ENCODE measurements around the gene MFSD1.

MFSD1 gene

DNA sequence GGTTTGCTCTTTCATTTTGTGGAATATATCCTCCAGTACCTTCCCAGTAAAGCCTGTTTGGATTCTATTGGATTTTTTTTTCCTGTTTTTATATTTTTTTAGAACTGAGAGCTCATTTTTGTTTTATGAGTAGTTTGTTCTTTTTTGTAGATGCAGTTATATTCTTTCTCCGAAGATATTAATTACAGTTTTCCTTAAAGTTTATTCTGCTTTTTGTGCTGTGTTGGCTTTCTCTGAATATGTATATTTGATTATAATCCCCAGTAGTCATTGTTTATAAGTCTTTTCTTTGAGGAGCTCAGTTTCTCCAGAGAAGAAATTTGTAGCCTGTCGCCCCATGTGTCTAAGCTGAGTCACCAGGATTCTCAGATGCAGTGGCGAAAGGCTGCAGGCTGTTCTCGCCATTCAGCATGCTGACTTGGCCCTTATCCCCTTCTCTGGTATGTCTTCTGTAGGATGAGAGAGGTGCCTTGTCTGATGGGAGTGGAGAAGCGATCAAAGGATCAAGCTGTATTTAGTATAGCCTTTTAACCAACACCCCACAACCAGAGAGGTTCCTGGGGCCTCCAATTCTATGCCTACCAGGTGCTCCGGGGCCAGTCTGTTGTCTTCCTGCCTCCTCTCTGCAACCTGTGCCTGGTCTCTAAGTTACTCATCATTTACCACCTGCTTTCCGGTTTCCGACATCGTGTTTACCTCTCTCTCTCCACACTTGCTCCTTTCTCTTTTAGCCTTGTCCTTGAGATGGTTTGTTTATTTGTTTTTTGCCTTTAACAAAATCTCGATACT lies 31.7 kb upstream of the MFSD1 start:
- no peak overlapping the region for H3K4me3 ChIP-seq (ENCODE audit: low read depth, low read length)
- H3K4me1 ChIP-seq (ENCODE audit: control insufficient read depth, insufficient read depth, low read length), result peaks cover 9% of the 10 kb centered on the region
- H3K27me3 ChIP-seq (ENCODE audit: control insufficient read depth, insufficient read depth, low read length), result no peaks in the 10 kb centered on the region
- no peaks in the 10 kb centered on the region for H3K9me3 ChIP-seq (ENCODE audit: control insufficient read depth, insufficient read depth, low read length)
- no peak overlapping the region for H3K9ac ChIP-seq (ENCODE audit: low read depth, low read length)
- H3K36me3 ChIP-seq (ENCODE audit: control insufficient read depth, insufficient read depth, low read length), result no peaks in the 10 kb centered on the region

DNA sequence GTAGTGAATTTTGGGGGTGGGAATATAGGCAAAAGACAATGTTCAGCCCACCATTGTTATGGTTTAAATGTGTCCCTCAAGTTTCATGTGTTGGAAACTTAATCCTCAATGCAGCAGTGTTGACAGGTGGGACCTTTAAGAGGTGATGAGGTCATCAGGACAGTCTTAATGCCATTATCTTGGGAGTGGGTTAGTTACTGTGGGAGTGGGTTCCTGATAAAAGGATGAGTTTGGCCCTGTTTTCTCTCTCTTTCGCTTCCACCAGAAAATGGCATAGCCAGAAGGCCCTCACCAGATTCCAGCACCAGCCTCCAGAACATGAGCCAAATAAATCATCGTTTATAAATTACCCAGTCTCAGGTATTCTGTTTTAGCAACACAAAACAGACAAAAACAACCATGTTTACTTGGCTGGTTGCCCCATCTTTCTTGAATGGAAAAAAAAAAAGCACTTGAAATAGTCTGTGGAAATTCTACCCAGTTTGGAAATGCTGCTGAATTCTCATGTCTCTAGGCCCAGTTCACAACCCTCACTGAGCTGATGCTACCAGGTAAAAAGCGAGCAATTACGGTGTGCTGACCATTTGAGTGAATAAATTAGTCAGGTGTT lies 31.0 kb upstream of the MFSD1 start:
- Histone ChIP-seq H3K27me3 (ENCODE audit: control insufficient read depth, insufficient read depth, low read length) (no peaks in the 10 kb centered on the region), H3K4me3 (ENCODE audit: low read depth, low read length) (no peak overlapping the region), H3K9me3 (ENCODE audit: control insufficient read depth, insufficient read depth, low read length) (no peaks in the 10 kb centered on the region), H3K4me1 (ENCODE audit: control insufficient read depth, insufficient read depth, low read length) (peaks cover 9% of the 10 kb centered on the region), H3K36me3 (ENCODE audit: control insufficient read depth, insufficient read depth, low read length) (no peaks in the 10 kb centered on the region), H3K9ac (ENCODE audit: low read depth, low read length) (no peak overlapping the region)

DNA sequence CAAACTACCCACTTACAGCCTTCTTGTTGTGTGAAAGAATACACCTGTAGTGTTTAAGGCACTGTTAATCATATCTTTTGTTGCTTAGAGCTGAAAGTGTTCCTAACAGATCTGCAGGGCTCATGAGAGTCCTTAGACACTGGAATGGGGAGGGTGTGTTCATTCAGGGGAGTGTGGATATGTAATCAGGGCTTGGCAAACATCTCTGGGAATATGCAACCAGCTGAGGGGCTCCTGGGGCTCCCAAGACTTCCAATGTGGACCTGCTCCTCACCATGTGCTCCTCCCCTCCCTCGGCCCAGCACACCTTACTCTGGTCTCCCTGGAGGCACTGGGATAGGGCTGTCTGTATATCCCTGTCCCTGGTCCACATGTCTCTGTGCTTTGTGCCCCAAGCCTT lies 30.3 kb upstream of the MFSD1 start:
- H3K9me3 ChIP-seq (ENCODE audit: control insufficient read depth, insufficient read depth, low read length), result no peaks in the 10 kb centered on the region
- no peaks in the 10 kb centered on the region for H3K27me3 ChIP-seq (ENCODE audit: control insufficient read depth, insufficient read depth, low read length)
- no peak overlapping the region for H3K4me3 ChIP-seq (ENCODE audit: low read depth, low read length)
- no peaks in the 10 kb centered on the region for H3K36me3 ChIP-seq (ENCODE audit: control insufficient read depth, insufficient read depth, low read length)
- H3K9ac ChIP-seq (ENCODE audit: low read depth, low read length), result no peak overlapping the region
- H3K4me1 ChIP-seq (ENCODE audit: control insufficient read depth, insufficient read depth, low read length), result peaks cover 9% of the 10 kb centered on the region

DNA sequence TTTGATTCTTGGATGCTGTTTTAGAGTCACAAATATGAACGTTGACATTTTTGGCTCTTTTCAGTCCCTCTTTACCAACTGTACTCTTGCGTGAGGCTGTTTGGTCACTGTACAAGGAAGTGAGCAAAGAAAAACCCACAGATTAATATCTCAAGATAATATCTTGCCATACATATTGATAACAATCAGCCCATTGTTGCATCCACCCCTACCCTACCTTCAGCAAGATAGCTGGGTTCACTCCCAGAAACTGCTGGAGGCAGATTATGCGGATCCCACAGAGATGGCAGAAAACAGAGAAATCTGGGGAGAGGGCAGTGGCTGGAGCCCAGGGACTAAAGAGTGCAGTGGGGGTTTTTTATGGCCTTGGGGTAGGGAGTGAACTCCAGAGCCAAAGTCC lies 29.9 kb upstream of the MFSD1 start:
- Histone ChIP-seq H3K36me3 (ENCODE audit: control insufficient read depth, insufficient read depth, low read length) (no peaks in the 10 kb centered on the region), H3K9me3 (ENCODE audit: control insufficient read depth, insufficient read depth, low read length) (no peaks in the 10 kb centered on the region), H3K27me3 (ENCODE audit: control insufficient read depth, insufficient read depth, low read length) (no peaks in the 10 kb centered on the region), H3K4me3 (ENCODE audit: low read depth, low read length) (no peak overlapping the region), H3K4me1 (ENCODE audit: control insufficient read depth, insufficient read depth, low read length) (peaks cover 9% of the 10 kb centered on the region), H3K9ac (ENCODE audit: low read depth, low read length) (no peak overlapping the region)

DNA sequence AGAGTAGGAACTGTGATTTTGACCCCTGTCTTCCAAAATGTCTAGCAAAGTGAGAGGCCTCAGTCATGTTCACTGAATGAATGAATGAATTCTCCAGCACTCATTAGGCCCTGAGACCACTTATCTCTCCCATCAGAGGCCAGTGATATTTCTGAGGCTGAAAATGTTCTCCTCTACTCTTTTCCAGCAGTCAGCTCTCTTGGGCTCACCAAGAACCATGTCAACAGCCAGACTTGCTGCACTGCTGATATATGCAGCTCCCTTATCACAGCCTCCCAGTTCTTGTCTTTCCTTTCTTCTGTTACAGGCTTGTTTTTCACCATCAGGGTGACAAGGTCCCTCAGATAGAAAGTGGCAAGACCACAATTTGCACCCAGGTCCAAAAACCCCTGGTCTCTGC lies 28.7 kb upstream of the MFSD1 start:
- no peak overlapping the region for H3K9ac ChIP-seq (ENCODE audit: low read depth, low read length)
- H3K9me3 ChIP-seq (ENCODE audit: control insufficient read depth, insufficient read depth, low read length), result no peaks in the 10 kb centered on the region
- no peaks in the 10 kb centered on the region for H3K36me3 ChIP-seq (ENCODE audit: control insufficient read depth, insufficient read depth, low read length)
- no peaks in the 10 kb centered on the region for H3K27me3 ChIP-seq (ENCODE audit: control insufficient read depth, insufficient read depth, low read length)
- H3K4me3 ChIP-seq (ENCODE audit: low read depth, low read length), result no peak overlapping the region
- peaks cover 6% of the 10 kb centered on the region for H3K4me1 ChIP-seq (ENCODE audit: control insufficient read depth, insufficient read depth, low read length)

DNA sequence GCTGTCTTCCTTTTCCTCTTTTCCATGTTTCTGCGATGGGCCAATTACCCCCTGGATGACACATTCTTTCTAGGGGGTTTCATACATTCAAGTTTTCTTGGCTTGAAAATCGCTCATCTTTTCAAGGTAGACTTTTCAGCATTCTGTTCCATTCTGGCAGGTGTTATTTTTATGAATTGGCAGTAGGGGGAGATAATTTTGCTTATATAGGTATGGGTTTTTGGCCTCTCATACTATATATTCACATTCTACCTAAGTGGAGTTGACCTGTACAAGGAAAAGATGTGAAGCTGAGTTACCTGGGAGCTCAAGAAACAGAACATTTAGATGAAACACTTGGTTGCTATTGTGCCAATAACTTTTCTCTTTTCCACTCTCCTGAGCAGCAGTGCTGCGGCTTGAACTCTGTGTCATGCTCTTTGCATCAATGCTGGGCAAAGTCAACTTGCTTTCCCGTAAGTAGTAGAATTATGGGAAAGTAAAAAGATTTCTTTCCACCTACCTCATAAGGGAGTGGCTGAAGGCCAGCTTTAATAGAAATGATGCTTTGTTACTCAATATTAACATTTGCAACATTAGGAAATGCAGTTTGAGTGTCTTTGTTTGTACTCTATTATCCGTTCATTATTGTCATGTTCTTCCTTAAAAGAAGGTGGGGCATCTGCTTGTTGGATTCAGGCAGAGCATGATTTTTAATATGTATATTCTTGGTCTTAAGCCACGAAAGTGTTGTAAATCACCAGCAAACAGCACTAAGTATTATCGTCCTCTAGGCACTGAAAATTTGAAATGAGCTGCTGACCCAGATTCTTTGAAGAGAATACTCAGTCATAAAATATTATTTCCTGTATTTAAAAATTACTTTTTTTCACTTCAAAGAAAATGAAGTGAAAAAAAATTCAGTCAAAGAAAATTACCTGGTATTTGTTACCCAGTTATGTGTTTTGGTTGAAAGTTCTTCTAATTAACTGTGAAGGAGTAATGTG lies 27.7 kb upstream of the MFSD1 start:
- Histone ChIP-seq H3K27me3 (ENCODE audit: control insufficient read depth, insufficient read depth, low read length) (no peaks in the 10 kb centered on the region), H3K9ac (ENCODE audit: low read depth, low read length) (no peak overlapping the region), H3K9me3 (ENCODE audit: control insufficient read depth, insufficient read depth, low read length) (no peaks in the 10 kb centered on the region), H3K4me1 (ENCODE audit: control insufficient read depth, insufficient read depth, low read length) (no peaks in the 10 kb centered on the region), H3K4me3 (ENCODE audit: low read depth, low read length) (no peak overlapping the region), H3K36me3 (ENCODE audit: control insufficient read depth, insufficient read depth, low read length) (no peaks in the 10 kb centered on the region)

DNA sequence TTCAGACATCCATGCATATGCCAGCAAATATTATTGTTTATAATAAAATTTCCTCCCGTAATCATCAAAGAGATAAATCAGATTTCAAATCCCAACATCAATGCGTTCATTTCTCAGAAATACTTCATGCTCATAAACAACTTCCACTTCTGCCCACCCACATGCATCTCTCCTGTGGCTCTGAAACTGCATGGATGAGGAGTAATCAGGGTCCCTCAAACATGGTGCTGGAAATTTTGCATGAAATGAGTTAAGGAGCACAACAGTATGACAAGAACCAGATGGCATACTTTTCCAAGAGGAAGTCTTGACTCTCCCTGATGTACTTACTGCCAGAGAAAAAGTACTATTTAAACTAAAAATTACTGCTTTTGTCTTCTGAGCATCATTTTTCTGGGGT lies 26.9 kb upstream of the MFSD1 start:
- H3K27me3 ChIP-seq (ENCODE audit: control insufficient read depth, insufficient read depth, low read length), result no peaks in the 10 kb centered on the region
- H3K4me3 ChIP-seq (ENCODE audit: low read depth, low read length), result no peak overlapping the region
- no peaks in the 10 kb centered on the region for H3K9me3 ChIP-seq (ENCODE audit: control insufficient read depth, insufficient read depth, low read length)
- no peaks in the 10 kb centered on the region for H3K4me1 ChIP-seq (ENCODE audit: control insufficient read depth, insufficient read depth, low read length)
- no peaks in the 10 kb centered on the region for H3K36me3 ChIP-seq (ENCODE audit: control insufficient read depth, insufficient read depth, low read length)
- H3K9ac ChIP-seq (ENCODE audit: low read depth, low read length), result no peak overlapping the region

DNA sequence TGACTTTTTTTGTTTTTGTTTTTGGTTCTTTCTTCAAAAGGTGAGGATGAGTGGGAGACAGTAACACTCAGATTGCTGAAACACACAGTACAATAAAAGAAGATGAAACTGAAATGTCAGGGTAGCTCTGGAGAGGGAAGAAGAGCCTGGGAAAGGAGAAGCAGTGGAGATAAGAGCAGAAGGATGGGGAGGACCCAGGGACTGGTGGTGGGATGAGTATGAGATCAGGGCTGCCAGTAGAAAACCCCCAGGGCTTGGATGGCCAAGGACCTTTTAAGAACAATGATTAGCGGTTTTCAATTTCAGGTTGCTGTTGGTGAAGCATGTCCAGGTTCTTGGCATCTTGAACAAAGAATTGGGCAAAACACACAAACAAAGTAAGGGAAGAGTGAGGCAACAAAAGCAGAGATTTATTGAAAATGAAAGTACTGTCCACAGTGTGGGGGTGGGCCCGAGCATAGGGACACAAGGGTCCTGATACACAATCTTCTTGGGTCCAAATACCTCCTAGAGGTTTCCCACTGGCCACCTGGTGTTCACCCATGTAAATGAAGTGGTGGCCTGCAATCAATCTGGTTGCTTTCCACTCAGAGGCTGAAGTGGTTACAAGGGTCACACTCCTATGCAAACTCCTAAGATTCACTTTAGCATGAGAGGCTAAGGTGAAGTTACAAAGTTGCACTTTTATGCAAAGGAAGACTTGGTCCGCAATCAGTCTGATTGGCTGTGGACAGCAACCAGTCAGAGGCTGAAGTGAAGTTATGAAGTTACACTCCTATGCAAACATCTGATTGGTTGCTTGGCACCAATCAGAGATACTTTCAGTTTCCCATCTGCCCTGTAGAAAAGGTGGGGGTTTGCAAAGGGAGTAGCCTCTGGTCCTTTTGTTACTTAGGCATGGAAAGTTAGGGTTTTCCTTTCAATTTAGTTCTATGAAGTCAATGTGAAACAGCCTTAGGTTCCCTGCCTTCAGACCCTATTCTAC lies 26.1 kb upstream of the MFSD1 start:
- no peaks in the 10 kb centered on the region for H3K9me3 ChIP-seq (ENCODE audit: control insufficient read depth, insufficient read depth, low read length)
- no peak overlapping the region for H3K4me3 ChIP-seq (ENCODE audit: low read depth, low read length)
- no peaks in the 10 kb centered on the region for H3K36me3 ChIP-seq (ENCODE audit: control insufficient read depth, insufficient read depth, low read length)
- H3K4me1 ChIP-seq (ENCODE audit: control insufficient read depth, insufficient read depth, low read length), result no peaks in the 10 kb centered on the region
- no peaks in the 10 kb centered on the region for H3K27me3 ChIP-seq (ENCODE audit: control insufficient read depth, insufficient read depth, low read length)
- no peak overlapping the region for H3K9ac ChIP-seq (ENCODE audit: low read depth, low read length)

DNA sequence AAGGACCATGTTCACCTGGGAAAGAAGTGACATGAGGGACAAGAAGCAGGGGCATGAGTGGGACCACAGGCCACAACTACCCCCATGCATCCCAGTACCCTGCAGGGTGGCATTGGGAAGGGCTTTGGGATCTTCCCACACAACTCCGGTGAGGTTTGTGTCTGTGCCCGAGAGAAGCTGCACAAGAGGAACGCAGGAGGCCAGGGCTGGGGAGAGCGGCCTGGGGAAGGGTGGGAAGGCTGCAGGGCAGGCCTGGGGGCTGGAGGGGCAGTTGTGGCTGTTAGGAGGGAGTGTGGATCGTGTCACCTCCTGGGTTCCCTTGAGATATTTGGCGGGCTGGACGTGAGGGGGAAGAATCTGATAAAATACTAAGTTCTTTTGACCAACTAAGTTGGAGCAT lies 25.3 kb upstream of the MFSD1 start:
- Histone ChIP-seq H3K27me3 (ENCODE audit: control insufficient read depth, insufficient read depth, low read length) (no peaks in the 10 kb centered on the region), H3K4me3 (ENCODE audit: low read depth, low read length) (no peak overlapping the region), H3K36me3 (ENCODE audit: control insufficient read depth, insufficient read depth, low read length) (no peaks in the 10 kb centered on the region), H3K9ac (ENCODE audit: low read depth, low read length) (no peak overlapping the region), H3K4me1 (ENCODE audit: control insufficient read depth, insufficient read depth, low read length) (no peaks in the 10 kb centered on the region), H3K9me3 (ENCODE audit: control insufficient read depth, insufficient read depth, low read length) (no peaks in the 10 kb centered on the region)

DNA sequence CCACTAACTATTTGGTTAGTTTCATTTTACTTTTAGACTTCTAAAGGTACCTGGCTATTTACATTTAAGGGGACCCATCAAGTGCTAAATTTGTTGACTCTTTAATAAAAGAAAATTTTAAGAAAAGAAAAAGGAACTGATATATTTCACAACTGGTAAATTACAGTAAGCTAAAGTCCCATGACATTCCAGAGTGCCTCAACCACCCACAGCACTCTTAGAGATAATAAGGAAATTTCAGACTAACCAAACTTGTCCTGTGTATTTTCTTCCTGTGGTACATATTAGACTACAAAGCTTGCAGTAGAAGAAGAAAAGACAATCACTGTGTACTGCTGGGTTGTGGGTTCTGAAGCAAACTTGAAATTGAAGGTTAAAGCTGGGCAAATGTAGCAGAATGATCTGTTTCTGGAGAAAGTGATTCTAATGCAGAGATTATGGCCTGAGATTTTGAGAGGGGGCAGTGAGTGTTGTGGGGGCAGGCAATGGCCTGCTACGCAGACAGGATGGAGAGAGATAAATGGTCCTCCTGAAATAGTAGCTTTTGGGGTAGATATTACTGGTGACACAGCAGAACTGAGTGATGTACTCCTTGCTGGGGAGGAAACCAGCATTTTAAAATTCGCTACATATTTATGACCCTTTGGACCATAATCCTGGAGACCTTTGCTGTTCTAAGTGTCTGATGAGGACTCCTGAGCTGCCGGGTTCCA lies 24.5 kb upstream of the MFSD1 start:
- Histone ChIP-seq H3K9ac (ENCODE audit: low read depth, low read length) (no peak overlapping the region), H3K27me3 (ENCODE audit: control insufficient read depth, insufficient read depth, low read length) (no peaks in the 10 kb centered on the region), H3K4me1 (ENCODE audit: control insufficient read depth, insufficient read depth, low read length) (no peaks in the 10 kb centered on the region), H3K9me3 (ENCODE audit: control insufficient read depth, insufficient read depth, low read length) (no peaks in the 10 kb centered on the region), H3K36me3 (ENCODE audit: control insufficient read depth, insufficient read depth, low read length) (no peaks in the 10 kb centered on the region), H3K4me3 (ENCODE audit: low read depth, low read length) (no peak overlapping the region)
